Measurements from ENCODE around the gene CALML3. TPM values are rescaled to one million over a fixed set of nuclear protein-coding genes. Genes with fewer than 3 reads are reported as not detected.

Gene CALML3
- total RNA-seq, 2 experiments from 2014 or later: not detected

DNA sequence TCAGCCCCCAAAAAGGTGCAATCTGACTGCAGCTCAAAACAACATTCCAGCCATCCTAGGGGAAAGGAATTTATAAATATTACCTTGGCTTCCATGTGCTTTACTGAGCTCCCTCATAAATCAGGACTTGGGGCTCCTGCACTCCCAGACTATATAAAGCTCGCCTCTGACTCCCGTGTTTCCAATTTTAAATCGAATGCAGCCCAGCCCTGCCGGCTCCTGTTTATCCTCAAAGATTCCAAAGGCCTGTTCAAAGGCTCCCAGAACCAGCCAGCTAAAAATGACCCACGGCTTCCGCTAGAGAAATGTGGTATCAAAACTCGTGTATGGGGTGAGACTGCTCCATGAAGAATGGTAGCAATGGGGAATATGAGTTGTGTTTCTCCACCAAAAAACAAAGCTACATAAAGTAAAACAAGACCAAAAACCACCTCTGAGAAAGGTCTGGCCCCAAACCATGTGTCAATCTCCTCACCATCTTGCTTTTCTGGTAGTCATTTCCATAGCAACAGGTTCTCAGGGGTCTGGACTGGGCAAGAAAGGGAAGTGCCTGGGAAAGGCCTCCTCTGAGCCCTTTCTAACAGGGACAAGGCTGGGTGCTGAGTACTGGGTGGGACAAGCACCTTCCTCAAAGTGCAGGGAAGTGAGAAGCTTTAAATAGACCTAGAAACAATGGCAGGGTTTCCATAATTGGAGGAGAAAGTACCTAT lies 5.1 kb downstream of the CALML3 start:
- no peaks in the 10 kb centered on the region for H3K4me1 ChIP-seq (ENCODE audit: insufficient read depth, low read length, poor library complexity, severe bottlenecking)
- intact Hi-C loops (cut with micrococcal nuclease; ENCODE audit: unreplicated experiment): no loop called here

DNA sequence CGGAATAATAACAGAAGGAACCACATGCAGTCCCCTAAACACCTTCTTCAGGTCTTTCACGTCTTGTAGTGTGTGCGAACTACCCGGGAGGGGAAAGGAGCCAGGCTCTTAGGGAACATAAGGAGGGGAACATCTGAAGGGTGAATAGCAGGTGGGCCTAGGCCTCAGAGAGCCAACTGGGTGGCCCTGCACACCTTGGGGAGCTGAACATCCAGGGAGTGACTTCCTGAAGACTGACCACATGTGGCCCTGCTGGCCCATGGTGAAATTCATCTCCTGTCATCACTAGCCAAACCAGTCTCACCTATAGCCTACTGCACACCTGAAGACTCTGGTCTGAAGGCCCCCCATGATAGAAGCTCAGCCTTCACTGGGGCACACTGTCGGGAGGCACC lies 5.6 kb downstream of the CALML3 start:
- Histone ChIP-seq H3K9me2 (ENCODE audit: insufficient read depth, low read length) (no peaks in the 10 kb centered on the region), H3K4me2 (ENCODE audit: low read length) (no peak overlapping the region), H3K27ac (ENCODE audit: low read depth, low read length, poor library complexity, severe bottlenecking) (no peak overlapping the region), H3K79me2 (ENCODE audit: insufficient read depth, low read depth, low read length) (no peaks in the 10 kb centered on the region), H3K4me1 (ENCODE audit: insufficient read depth, low read length, poor library complexity, severe bottlenecking) (no peaks in the 10 kb centered on the region), H2AFZ (ENCODE audit: low read length) (no peak overlapping the region), H4K20me1 (ENCODE audit: insufficient read depth, low read length) (no peaks in the 10 kb centered on the region), H3K9me3 (ENCODE audit: low read length) (no peaks in the 10 kb centered on the region), H3K36me3 (ENCODE audit: insufficient read depth, low read length) (no peaks in the 10 kb centered on the region), H3K4me3 (ENCODE audit: low read depth, low read length, poor library complexity, severe bottlenecking) (no peak overlapping the region)
- POLR2A ChIA-PET: interaction anchor here (2.3 kb wide), 1 partner anchor 19 kb away, joined by 5 read pairs; no protein-coding TSS in a partner anchor
- no TSS peak for BruUV-seq (replicated peaks)
- TF ChIP-seq, protein P1, sequence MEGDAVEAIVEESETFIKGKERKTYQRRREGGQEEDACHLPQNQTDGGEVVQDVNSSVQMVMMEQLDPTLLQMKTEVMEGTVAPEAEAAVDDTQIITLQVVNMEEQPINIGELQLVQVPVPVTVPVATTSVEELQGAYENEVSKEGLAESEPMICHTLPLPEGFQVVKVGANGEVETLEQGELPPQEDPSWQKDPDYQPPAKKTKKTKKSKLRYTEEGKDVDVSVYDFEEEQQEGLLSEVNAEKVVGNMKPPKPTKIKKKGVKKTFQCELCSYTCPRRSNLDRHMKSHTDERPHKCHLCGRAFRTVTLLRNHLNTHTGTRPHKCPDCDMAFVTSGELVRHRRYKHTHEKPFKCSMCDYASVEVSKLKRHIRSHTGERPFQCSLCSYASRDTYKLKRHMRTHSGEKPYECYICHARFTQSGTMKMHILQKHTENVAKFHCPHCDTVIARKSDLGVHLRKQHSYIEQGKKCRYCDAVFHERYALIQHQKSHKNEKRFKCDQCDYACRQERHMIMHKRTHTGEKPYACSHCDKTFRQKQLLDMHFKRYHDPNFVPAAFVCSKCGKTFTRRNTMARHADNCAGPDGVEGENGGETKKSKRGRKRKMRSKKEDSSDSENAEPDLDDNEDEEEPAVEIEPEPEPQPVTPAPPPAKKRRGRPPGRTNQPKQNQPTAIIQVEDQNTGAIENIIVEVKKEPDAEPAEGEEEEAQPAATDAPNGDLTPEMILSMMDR (conservative IDR thresholded peaks at IDR 0.05; ENCODE audit: low read length): no peak
- no peak for TF ChIP-seq EZH2phosphoT487 (IDR thresholded peaks at IDR 0.05; ENCODE audit: borderline replicate concordance, low read depth, low read length)
- intact Hi-C loops (cut with micrococcal nuclease; ENCODE audit: unreplicated experiment): no loop called here
- no peak for DNase-seq (ENCODE audit: low spot score)
- CTCF ChIA-PET (ENCODE audit: unreplicated experiment): no interaction called here

More for the DNA sequence above, 5.1 kb downstream of the CALML3 start:
- Histone ChIP-seq H3K9me3 (ENCODE audit: low read length) (no peaks in the 10 kb centered on the region), H3K36me3 (ENCODE audit: insufficient read depth, low read length) (no peaks in the 10 kb centered on the region), H3K4me2 (ENCODE audit: low read length) (no peak overlapping the region), H2AFZ (ENCODE audit: low read length) (no peak overlapping the region), H3K9me2 (ENCODE audit: insufficient read depth, low read length) (no peaks in the 10 kb centered on the region), H3K27ac (ENCODE audit: low read depth, low read length, poor library complexity, severe bottlenecking) (no peak overlapping the region), H3K4me3 (ENCODE audit: low read depth, low read length, poor library complexity, severe bottlenecking) (no peak overlapping the region), H3K79me2 (ENCODE audit: insufficient read depth, low read depth, low read length) (no peaks in the 10 kb centered on the region), H4K20me1 (ENCODE audit: insufficient read depth, low read length) (no peaks in the 10 kb centered on the region)
- POLR2A ChIA-PET: interaction anchor here (2.3 kb wide), 1 partner anchor 20 kb away, joined by 5 read pairs; no protein-coding TSS in a partner anchor
- TF ChIP-seq EZH2phosphoT487 (IDR thresholded peaks at IDR 0.05; ENCODE audit: borderline replicate concordance, low read depth, low read length): no peak
- TF ChIP-seq, protein P1 (conservative IDR thresholded peaks at IDR 0.05; ENCODE audit: low read length): no peak
- no peak for DNase-seq (ENCODE audit: low spot score)
- no TSS peak for BruUV-seq (replicated peaks)
- CTCF ChIA-PET (ENCODE audit: unreplicated experiment): no interaction called here

DNA sequence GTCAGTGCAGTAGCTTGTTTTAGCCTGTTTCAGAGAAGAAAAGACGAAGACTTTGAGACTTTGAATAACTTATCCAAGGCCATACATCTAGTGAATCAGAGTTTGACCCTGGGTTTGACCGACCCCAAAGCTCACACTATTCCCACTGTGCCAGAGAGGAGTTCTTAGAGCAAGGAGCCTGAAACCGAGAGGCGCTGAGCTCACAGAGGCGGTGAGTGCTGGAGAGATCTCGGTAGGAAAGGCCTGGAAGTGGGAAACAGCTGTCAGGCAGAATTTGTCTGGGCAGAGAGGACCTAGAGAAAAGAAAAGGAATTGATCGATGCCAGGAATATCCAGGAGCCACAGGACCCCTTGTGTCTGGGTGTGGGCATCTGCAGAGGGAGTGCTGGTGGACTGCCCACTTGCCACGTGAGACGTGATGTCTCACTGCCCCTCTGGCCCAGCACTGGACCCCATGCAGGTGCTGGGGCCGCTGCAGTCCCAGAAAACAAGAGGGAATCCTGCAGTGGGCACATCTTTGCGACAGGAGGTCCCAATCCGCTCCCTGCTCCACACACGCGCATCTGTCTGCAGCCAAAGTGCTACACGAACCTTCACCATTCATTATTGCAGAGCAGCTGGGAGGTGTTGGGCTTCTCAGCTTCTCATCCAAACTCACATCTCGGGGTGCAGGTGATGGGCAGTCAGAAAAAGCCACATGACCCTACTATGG lies 6.2 kb downstream of the CALML3 start:
- Histone ChIP-seq H3K9me3 (ENCODE audit: low read length) (no peaks in the 10 kb centered on the region), H4K20me1 (ENCODE audit: insufficient read depth, low read length) (no peaks in the 10 kb centered on the region), H2AFZ (ENCODE audit: low read length) (no peak overlapping the region), H3K27ac (ENCODE audit: low read depth, low read length, poor library complexity, severe bottlenecking) (no peak overlapping the region), H3K4me2 (ENCODE audit: low read length) (no peak overlapping the region), H3K9me2 (ENCODE audit: insufficient read depth, low read length) (no peaks in the 10 kb centered on the region), H3K79me2 (ENCODE audit: insufficient read depth, low read depth, low read length) (no peaks in the 10 kb centered on the region), H3K36me3 (ENCODE audit: insufficient read depth, low read length) (no peaks in the 10 kb centered on the region), H3K4me1 (ENCODE audit: insufficient read depth, low read length, poor library complexity, severe bottlenecking) (no peaks in the 10 kb centered on the region), H3K4me3 (ENCODE audit: low read depth, low read length, poor library complexity, severe bottlenecking) (no peak overlapping the region)
- BruUV-seq (replicated peaks): no TSS peak
- intact Hi-C loops (cut with micrococcal nuclease; ENCODE audit: unreplicated experiment): no loop called here
- no peak for TF ChIP-seq EZH2phosphoT487 (IDR thresholded peaks at IDR 0.05; ENCODE audit: borderline replicate concordance, low read depth, low read length)
- TF ChIP-seq, protein P1 (conservative IDR thresholded peaks at IDR 0.05; ENCODE audit: low read length): no peak
- no peak for DNase-seq (ENCODE audit: low spot score)
- ChIA-PET CTCF (ENCODE audit: unreplicated experiment) (no interaction called here), POLR2A (interaction anchor here (2.3 kb wide), 1 partner anchor 19 kb away, joined by 5 read pairs; no protein-coding TSS in a partner anchor)
